HCT116 (cell line): Measurements from ENCODE around the gene SND1. TPM values are rescaled to one million over a fixed set of nuclear protein-coding genes. Genes with fewer than 3 reads are reported as not detected.

Experiments
- ATAC-seq: fragments of 200-7000 bp; cut with Tn5 transposase; 2 replicates; pipeline ENCODE4 v1.9.1; 2020; ENCODE audit warnings: mild to moderate bottlenecking, moderate library complexity
- BruUV-seq: library from RNA; stranded (reverse); fragments of 400-500 nt; replicated peaks from 2 replicates; lab custom pipeline; 2021; lab: Mats Ljungman, UMichigan
- CTCF ChIA-PET: fragments of 300-600 bp; sonication (Branson Sonifier 250); formaldehyde crosslinking; loops from one replicate; lab custom pipeline; 2021; ENCODE audit warnings: antibody characterized with exemption; lab: Charles Lee
- POLR2A ChIA-PET: fragments of 300-600, 350-600 bp; sonication (Branson Sonifier 250); formaldehyde crosslinking; loops from one replicate; lab custom pipeline; 2021; ENCODE audit warnings: antibody characterized with exemption; lab: Charles Lee
- RAD21 ChIA-PET, 2 experiments: fragments of 300-600 bp; sonication (Branson Sonifier 250); formaldehyde crosslinking; loops; one replicate each; lab custom pipeline; 2023; ENCODE audit warnings: low total read pairs in 2 of 2; ENCODE audit not compliant: uncharacterized antibody in 2 of 2, unreplicated experiment in 2 of 2, low non-redundant PET in 1 of 2; lab: Charles Lee
- DNase-seq: peaks from one replicate; pipeline ENCODE4 v3.0.0-alpha.2; 2010; ENCODE audit warnings: low read depth, low spot score
- H2AFZ ChIP-seq: fragments of 200-600 bp; shearing (Covaris generic), sonication (generic); 2 replicates; pipeline ENCODE4 v1.6.1; 2017; ENCODE audit warnings: low read depth, mixed run types, mixed read lengths, antibody characterized with exemption, low read length; ENCODE audit not compliant: poor library complexity, severe bottlenecking
- H3K27ac ChIP-seq: 2 replicates; pipeline ENCODE4 v1.5.1; 2012; ENCODE audit warnings: low read depth, low read length
- H3K27me3 ChIP-seq: fragments of 200-600 bp; sonication (generic); 2 replicates; pipeline ENCODE4 v1.6.1; 2016; ENCODE audit warnings: mixed run types, low read length, mixed read lengths; ENCODE audit not compliant: insufficient read depth
- H3K36me3 ChIP-seq, 2 experiments: fragments of 200-500 bp in 1 of 2; fragments of 200-600 bp in 1 of 2; sonication (Bioruptor generic) in 1 of 2; sonication (generic) in 1 of 2; 2 replicates each; pipeline versions ENCODE4 v1.5.1 to v1.6.1; 2014 to 2016; ENCODE audit warnings: low read length in 2 of 2, inconsistent platforms in 1 of 2, mixed read lengths in 1 of 2, mixed run types in 1 of 2; ENCODE audit not compliant: insufficient read depth in 2 of 2, control insufficient read depth in 1 of 2
- H3K4me1 ChIP-seq, 2 experiments: fragments of 200-600 bp in 1 of 2; sonication (generic) in 1 of 2; 2 replicates each; pipeline versions ENCODE4 v1.5.1 to v1.6.1; 2012 to 2017; ENCODE audit warnings: low read length in 2 of 2, inconsistent platforms in 1 of 2, mild to moderate bottlenecking in 1 of 2, mixed read lengths in 1 of 2, mixed run types in 1 of 2, moderate library complexity in 1 of 2; ENCODE audit not compliant: insufficient read depth in 2 of 2, control insufficient read depth in 1 of 2
- H3K4me2 ChIP-seq: fragments of 200-600 bp; sonication (generic); 2 replicates; pipeline ENCODE4 v1.6.1; 2017; ENCODE audit warnings: mixed run types, low read length, mixed read lengths
- H3K4me3 ChIP-seq, 2 experiments: fragments of 200-600 bp in 1 of 2; sonication (generic) in 1 of 2; replicated peaks in 1 of 2; 2 replicates each; pipeline ENCODE4 v1.5.1; 2011 to 2016; ENCODE audit warnings: low read length in 2 of 2, control low read depth in 1 of 2, low read depth in 1 of 2, mild to moderate bottlenecking in 1 of 2, mixed read lengths in 1 of 2, mixed run types in 1 of 2
- H3K79me2 ChIP-seq: fragments of 200-600 bp; sonication (generic); 2 replicates; pipeline ENCODE4 v1.6.1; 2017; ENCODE audit warnings: mild to moderate bottlenecking, mixed run types, low read length, moderate library complexity, mixed read lengths; ENCODE audit not compliant: insufficient read depth
- H3K9ac ChIP-seq: fragments of 200-600 bp; sonication (generic); 2 replicates; pipeline ENCODE4 v1.6.1; 2016; ENCODE audit warnings: low read length, mixed read lengths
- H3K9me2 ChIP-seq: fragments of 200-600 bp; sonication (generic), shearing (Covaris generic); 2 replicates; pipeline ENCODE4 v1.6.1; 2017; ENCODE audit warnings: mixed run types, mild to moderate bottlenecking, moderate library complexity; ENCODE audit not compliant: insufficient read depth
- H3K9me3 ChIP-seq, 2 experiments: fragments of 200-500 bp in 1 of 2; fragments of 200-600 bp in 1 of 2; sonication (Bioruptor generic) in 1 of 2; sonication (generic) in 1 of 2; 2 replicates each; pipeline ENCODE4 v1.6.1; 2014 to 2017; ENCODE audit warnings: low read length in 2 of 2, mixed read lengths in 2 of 2, inconsistent platforms in 1 of 2, low read depth in 1 of 2, mild to moderate bottlenecking in 1 of 2, mixed run types in 1 of 2, moderate library complexity in 1 of 2; ENCODE audit not compliant: control insufficient read depth in 1 of 2, insufficient read depth in 1 of 2
- H4K20me1 ChIP-seq: fragments of 200-600 bp; sonication (generic), shearing (Covaris generic); 2 replicates; pipeline ENCODE4 v1.6.1; 2017; ENCODE audit warnings: mixed run types, mild to moderate bottlenecking, moderate library complexity; ENCODE audit not compliant: insufficient read depth
- CBX3 ChIP-seq: IDR thresholded peaks from 2 replicates; pipeline ENCODE4 v1.6.1; 2012; ENCODE audit warnings: low read depth
- ELF1 ChIP-seq: IDR thresholded peaks from 2 replicates; pipeline ENCODE4 v1.6.1; 2012; ENCODE audit warnings: low read depth, borderline replicate concordance
- RAD21 ChIP-seq: IDR thresholded peaks from 2 replicates; pipeline ENCODE4 v1.6.1; 2012; ENCODE audit warnings: low read depth, mild to moderate bottlenecking
- intact Hi-C: fragments of 100-400 bp; cut with micrococcal nuclease; formaldehyde crosslinking; loops from 2 replicates; pipeline ENCODE4 v1.10.0; 2022
- total RNA-seq: library from RNA; stranded (reverse); gene quantifications from one replicate; pipeline ENCODE4 v1.2.1, GENCODE V29; 2021; ENCODE audit not compliant: unreplicated experiment
- TF ChIP-seq, protein P1 (sequence below), 3 experiments: fragments of 200-600 bp in 1 of 3; sonication (generic) in 1 of 3; IDR thresholded peaks in 2 of 3; conservative IDR thresholded peaks in 1 of 3; 2 replicates each; pipeline ENCODE4 v1.5.1; 2012 to 2017; ENCODE audit warnings: low read depth in 2 of 3, low read length in 2 of 3, antibody characterized with exemption in 1 of 3, borderline replicate concordance in 1 of 3, control low read depth in 1 of 3, mild to moderate bottlenecking in 1 of 3, mixed read lengths in 1 of 3, mixed run types in 1 of 3, moderate library complexity in 1 of 3; ENCODE audit not compliant: insufficient read depth in 1 of 3
- TF ChIP-seq, protein P2 (sequence below): IDR thresholded peaks from 2 replicates; pipeline ENCODE4 v1.6.1; 2012

SND1 gene
- total RNA-seq, 1 experiment from 2014 or later, result 169 TPM

GRCh38 chr7:127792528-127793342 is 140.7 kb downstream of the SND1 start:
- ChIA-PET RAD21 (no interaction called here), CTCF (interaction anchor here (0.6 to 1.6 kb wide), 9 partner anchors 9 to 86 kb away, joined by 3 to 8 read pairs (median 4); no protein-coding TSS in a partner anchor), POLR2A (no interaction called here)
- no peak for DNase-seq
- Histone ChIP-seq H3K9ac (no peak overlapping the region), H3K4me2 (no peak overlapping the region), H3K9me3 (no peaks in the 10 kb centered on the region), H2AFZ (no peak overlapping the region), H3K27ac (no peak overlapping the region), H3K36me3 (no peaks in the 10 kb centered on the region), H4K20me1 (peaks cover 30% of the 10 kb centered on the region; the same call in 1 of the 2 replicates), H3K27me3 (no peaks in the 10 kb centered on the region), H3K4me3 (no peak overlapping the region), H3K4me1 (no peaks in the 10 kb centered on the region), H3K9me2 (no peaks in the 10 kb centered on the region), H3K79me2 (peaks cover 98% of the 10 kb centered on the region)
- peak; percentile 88 for ATAC-seq
- intact Hi-C loops, result no loop called here
- BruUV-seq, result no TSS peak
- TF ChIP-seq CBX3 (no peak), RAD21 (peak; percentile 38)
- TF ChIP-seq, protein P1, sequence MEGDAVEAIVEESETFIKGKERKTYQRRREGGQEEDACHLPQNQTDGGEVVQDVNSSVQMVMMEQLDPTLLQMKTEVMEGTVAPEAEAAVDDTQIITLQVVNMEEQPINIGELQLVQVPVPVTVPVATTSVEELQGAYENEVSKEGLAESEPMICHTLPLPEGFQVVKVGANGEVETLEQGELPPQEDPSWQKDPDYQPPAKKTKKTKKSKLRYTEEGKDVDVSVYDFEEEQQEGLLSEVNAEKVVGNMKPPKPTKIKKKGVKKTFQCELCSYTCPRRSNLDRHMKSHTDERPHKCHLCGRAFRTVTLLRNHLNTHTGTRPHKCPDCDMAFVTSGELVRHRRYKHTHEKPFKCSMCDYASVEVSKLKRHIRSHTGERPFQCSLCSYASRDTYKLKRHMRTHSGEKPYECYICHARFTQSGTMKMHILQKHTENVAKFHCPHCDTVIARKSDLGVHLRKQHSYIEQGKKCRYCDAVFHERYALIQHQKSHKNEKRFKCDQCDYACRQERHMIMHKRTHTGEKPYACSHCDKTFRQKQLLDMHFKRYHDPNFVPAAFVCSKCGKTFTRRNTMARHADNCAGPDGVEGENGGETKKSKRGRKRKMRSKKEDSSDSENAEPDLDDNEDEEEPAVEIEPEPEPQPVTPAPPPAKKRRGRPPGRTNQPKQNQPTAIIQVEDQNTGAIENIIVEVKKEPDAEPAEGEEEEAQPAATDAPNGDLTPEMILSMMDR (IDR thresholded peaks at IDR 0.05 in 2 of 3, conservative IDR thresholded peaks at IDR 0.05 in 1 of 3; ENCODE audit: borderline replicate concordance in 1 of 3, insufficient read depth in 1 of 3, low read depth in 2 of 3, low read length in 2 of 3), result peak; percentile 46 to 93 (median 85); a peak in 5 of 6 replicates

GRCh38 chr7:127793582-127793981 is 141.6 kb downstream of the SND1 start:
- no peak overlapping the region for H3K4me2 ChIP-seq
- no peak overlapping the region for H3K9ac ChIP-seq
- peaks cover 98% of the 10 kb centered on the region for H3K79me2 ChIP-seq
- no peaks in the 10 kb centered on the region for H3K27me3 ChIP-seq
- TF ChIP-seq, protein P2, sequence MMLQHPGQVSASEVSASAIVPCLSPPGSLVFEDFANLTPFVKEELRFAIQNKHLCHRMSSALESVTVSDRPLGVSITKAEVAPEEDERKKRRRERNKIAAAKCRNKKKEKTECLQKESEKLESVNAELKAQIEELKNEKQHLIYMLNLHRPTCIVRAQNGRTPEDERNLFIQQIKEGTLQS, result no peak
- no peak for TF ChIP-seq ELF1
- DNase-seq (no peak), ATAC-seq (no peak)
- RAD21 ChIA-PET, result no interaction called here
- CTCF ChIA-PET, result interaction anchor here (1.6 kb wide), 2 partner anchors 8 to 11 kb away, joined by 6 to 8 read pairs; no protein-coding TSS in a partner anchor
- H3K4me3 ChIP-seq, result no peak overlapping the region
- no TSS peak for BruUV-seq
- no peaks in the 10 kb centered on the region for H3K4me1 ChIP-seq
- H3K9me2 ChIP-seq, result no peaks in the 10 kb centered on the region
- H3K9me3 ChIP-seq, result no peaks in the 10 kb centered on the region
- intact Hi-C loops, result no loop called here
- H3K36me3 ChIP-seq, result no peaks in the 10 kb centered on the region
- no peak overlapping the region for H3K27ac ChIP-seq
- peaks cover 30% of the 10 kb centered on the region; the same call in 1 of the 2 replicates for H4K20me1 ChIP-seq
- POLR2A ChIA-PET, result no interaction called here
- H2AFZ ChIP-seq, result no peak overlapping the region
